ENCODE measurements around the gene LIPC.

LIPC gene

DNA sequence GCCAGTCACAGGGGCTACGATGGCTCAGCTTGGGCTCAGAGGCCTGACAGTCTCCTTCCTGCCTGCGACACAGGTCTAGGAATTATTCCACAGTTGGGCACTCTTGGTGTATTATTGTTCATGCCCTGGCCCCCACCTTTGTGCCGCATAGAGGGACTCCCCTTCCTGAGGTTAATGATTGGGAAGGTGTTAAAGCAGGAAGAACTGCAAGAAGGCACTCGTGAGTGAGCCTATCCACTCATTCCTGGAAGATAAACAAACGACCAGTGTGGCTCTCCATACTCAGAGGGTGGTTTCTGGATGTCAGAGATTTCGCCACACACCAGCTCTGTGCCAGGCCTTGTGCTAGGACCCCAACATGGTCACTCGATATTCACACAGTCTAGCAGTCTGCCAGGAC is 12.3 kb downstream of the LIPC start:
- Histone ChIP-seq H3K79me2 (ENCODE audit: control insufficient read depth, insufficient read depth, low read length, unreplicated experiment) (no peaks in the 10 kb centered on the region), H2AFZ (ENCODE audit: low read length, unreplicated experiment) (no peak overlapping the region), H3K27ac (ENCODE audit: low read depth, low read length) (no peak overlapping the region), H3K4me1 (ENCODE audit: control insufficient read depth, insufficient read depth, low read length, unreplicated experiment) (peaks cover 46% of the 10 kb centered on the region), H3K4me3 (ENCODE audit: low read depth, low read length) (no peak overlapping the region), H3K36me3 (ENCODE audit: insufficient read depth, low read length) (no peaks in the 10 kb centered on the region), H3K27me3 (ENCODE audit: insufficient read depth, low read length) (no peaks in the 10 kb centered on the region)

DNA sequence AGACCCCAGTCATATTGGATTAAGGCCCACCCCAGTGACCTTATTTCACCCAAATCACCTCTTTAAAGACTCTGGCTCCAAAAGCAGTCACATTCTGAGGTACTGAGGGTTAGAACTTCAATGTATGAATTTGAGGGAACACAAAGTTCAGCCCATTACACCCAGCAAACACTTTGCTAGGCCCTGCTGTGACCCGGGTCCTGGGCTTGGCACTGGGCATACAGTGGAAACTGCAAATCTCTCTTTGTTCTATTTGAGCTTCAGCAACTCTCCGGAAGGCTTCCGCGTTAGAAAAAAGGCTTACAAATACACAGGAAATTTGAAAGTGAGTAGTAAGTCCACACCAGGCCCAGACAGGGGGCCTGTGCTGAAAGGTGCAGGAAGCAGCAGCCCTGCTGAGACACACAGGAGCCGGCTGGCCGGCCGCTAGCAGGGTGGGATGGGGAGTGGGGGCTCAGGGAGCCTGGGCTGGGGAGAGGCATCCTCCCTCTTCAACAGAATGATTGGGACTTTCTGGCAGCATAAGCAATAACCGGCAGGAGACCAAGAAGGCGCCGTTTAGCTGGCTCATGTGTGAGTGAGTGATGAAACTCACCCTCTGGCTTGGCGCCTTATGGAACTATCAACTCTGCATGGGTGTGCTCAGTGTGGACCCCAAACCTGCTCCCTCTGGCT is 13.0 kb downstream of the LIPC start:
- H3K36me3 ChIP-seq (ENCODE audit: insufficient read depth, low read length) = no peaks in the 10 kb centered on the region
- peaks cover 39% of the 10 kb centered on the region for H3K4me1 ChIP-seq (ENCODE audit: control insufficient read depth, insufficient read depth, low read length, unreplicated experiment)
- no peak overlapping the region for H2AFZ ChIP-seq (ENCODE audit: low read length, unreplicated experiment)
- H3K27me3 ChIP-seq (ENCODE audit: insufficient read depth, low read length) = no peaks in the 10 kb centered on the region
- H3K27ac ChIP-seq (ENCODE audit: low read depth, low read length) = no peak overlapping the region
- no peaks in the 10 kb centered on the region for H3K79me2 ChIP-seq (ENCODE audit: control insufficient read depth, insufficient read depth, low read length, unreplicated experiment)
- no peak overlapping the region for H3K4me3 ChIP-seq (ENCODE audit: low read depth, low read length)

DNA sequence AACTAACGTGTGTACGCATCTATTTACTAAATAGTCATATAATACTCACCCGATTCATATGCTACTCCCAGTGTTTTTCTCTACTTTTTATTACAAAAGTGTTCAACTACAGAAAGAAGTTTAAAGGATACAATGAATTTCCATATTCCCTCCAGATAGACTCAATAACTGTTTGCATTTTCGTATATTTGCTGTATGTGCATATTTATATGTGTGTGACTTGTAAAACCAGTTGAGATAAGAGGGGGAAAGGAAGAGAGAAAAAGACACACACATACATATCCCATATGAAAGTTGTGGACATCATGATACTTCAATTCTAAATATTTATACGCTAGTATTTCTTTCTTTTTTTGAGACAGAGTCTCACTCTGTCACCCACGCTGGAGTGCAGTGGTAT is 14.1 kb downstream of the LIPC start:
- Histone ChIP-seq H3K4me1 (ENCODE audit: control insufficient read depth, insufficient read depth, low read length, unreplicated experiment) (peaks cover 28% of the 10 kb centered on the region), H3K27ac (ENCODE audit: low read depth, low read length) (no peak overlapping the region)

DNA sequence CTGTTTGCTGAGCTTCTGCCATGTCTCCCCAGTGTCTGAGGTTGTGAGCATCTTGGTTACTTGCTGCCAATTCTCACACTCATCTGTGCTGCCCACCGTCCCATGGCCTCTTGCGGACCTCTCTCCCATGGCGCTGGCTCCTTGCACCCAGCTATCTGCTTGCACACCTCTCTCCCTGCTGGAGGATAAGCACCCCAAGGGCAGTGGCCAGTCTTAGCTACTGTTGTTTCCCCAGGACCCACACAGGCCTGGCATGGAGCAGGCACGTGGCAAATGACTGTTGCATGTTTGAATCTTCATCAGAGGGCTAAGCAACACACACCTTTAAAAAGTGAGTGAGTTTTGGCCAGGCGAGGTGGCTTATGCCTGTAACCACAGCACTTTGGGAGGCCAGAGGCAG is 14.7 kb downstream of the LIPC start:
- no peaks in the 10 kb centered on the region for H3K36me3 ChIP-seq (ENCODE audit: insufficient read depth, low read length)

More for the DNA sequence above, 14.1 kb downstream of the LIPC start:
- Histone ChIP-seq H3K27me3 (ENCODE audit: insufficient read depth, low read length) (no peaks in the 10 kb centered on the region), H3K4me3 (ENCODE audit: low read depth, low read length) (no peak overlapping the region), H2AFZ (ENCODE audit: low read length, unreplicated experiment) (no peak overlapping the region), H3K79me2 (ENCODE audit: control insufficient read depth, insufficient read depth, low read length, unreplicated experiment) (no peaks in the 10 kb centered on the region), H3K36me3 (ENCODE audit: insufficient read depth, low read length) (no peaks in the 10 kb centered on the region)

DNA sequence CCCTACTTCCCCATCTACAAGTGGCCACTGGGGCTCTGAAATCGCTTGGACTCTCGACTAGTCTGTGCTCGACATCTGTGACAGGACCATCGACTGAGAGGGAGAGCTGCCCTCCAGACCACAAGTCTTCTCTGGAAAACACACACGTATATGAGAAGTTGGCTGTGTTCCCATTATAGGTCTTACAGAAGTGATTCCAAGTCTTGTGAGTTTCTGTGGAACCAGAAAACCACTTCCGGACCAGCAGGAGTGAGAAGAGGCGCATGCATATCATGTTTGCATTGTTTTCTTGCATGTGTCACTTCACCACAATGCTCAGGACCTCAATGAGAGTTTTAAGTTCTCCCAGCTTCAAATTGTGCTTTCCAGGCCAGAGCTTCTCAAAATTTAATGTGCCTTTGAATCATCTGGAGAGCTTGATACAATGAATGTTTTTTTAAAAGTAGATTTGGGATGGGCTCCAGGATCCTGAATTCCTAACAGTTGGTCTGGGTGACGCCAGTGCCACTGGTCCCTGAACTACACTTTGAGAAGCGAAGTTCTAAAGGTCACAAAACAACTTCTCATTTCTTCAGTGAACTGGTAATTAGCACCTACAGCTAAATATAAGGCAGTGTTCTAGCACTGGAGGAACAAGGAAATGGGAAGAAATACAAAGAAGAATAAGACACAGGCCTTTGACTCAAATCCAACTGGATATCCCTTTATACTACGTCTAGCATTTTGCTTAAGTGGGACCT is 15.7 kb downstream of the LIPC start:
- Histone ChIP-seq H3K27ac (ENCODE audit: low read depth, low read length) (peak overlapping the region; percentile 48), H3K79me2 (ENCODE audit: control insufficient read depth, insufficient read depth, low read length, unreplicated experiment) (no peaks in the 10 kb centered on the region)

More for the DNA sequence above, 14.7 kb downstream of the LIPC start:
- peaks cover 22% of the 10 kb centered on the region for H3K4me1 ChIP-seq (ENCODE audit: control insufficient read depth, insufficient read depth, low read length, unreplicated experiment)
- H3K27me3 ChIP-seq (ENCODE audit: insufficient read depth, low read length) = no peaks in the 10 kb centered on the region
- no peaks in the 10 kb centered on the region for H3K79me2 ChIP-seq (ENCODE audit: control insufficient read depth, insufficient read depth, low read length, unreplicated experiment)
- H3K4me3 ChIP-seq (ENCODE audit: low read depth, low read length) = no peak overlapping the region
- no peak overlapping the region for H3K27ac ChIP-seq (ENCODE audit: low read depth, low read length)
- no peak overlapping the region for H2AFZ ChIP-seq (ENCODE audit: low read length, unreplicated experiment)

DNA sequence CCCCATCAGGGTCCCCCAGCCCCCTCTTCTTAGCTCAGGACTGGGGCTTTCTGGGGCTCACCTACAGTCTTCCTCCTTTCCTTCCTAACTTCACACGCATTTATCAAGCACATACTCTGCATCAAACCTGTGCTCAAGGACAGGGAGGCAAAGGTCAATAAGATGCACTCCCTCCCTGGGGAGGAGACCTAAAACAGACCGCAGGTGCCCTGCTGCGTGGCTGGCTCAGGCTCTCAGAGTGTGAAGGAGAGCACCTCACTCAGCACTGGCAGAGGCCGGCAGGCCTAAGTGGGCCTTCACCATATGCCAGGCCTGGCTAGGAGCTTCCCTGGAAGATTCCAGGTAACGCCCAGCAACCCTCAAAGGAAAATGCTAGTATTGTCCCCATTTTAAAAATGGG is 16.5 kb downstream of the LIPC start:
- Histone ChIP-seq H3K27ac (ENCODE audit: low read depth, low read length) (no peak overlapping the region), H3K36me3 (ENCODE audit: insufficient read depth, low read length) (no peaks in the 10 kb centered on the region), H3K4me1 (ENCODE audit: control insufficient read depth, insufficient read depth, low read length, unreplicated experiment) (peaks cover 9% of the 10 kb centered on the region), H3K4me3 (ENCODE audit: low read depth, low read length) (no peak overlapping the region), H2AFZ (ENCODE audit: low read length, unreplicated experiment) (no peak overlapping the region), H3K79me2 (ENCODE audit: control insufficient read depth, insufficient read depth, low read length, unreplicated experiment) (no peaks in the 10 kb centered on the region), H3K27me3 (ENCODE audit: insufficient read depth, low read length) (no peaks in the 10 kb centered on the region)

More for the DNA sequence above, 15.7 kb downstream of the LIPC start:
- Histone ChIP-seq H3K36me3 (ENCODE audit: insufficient read depth, low read length) (no peaks in the 10 kb centered on the region), H3K4me1 (ENCODE audit: control insufficient read depth, insufficient read depth, low read length, unreplicated experiment) (peaks cover 12% of the 10 kb centered on the region), H3K27me3 (ENCODE audit: insufficient read depth, low read length) (no peaks in the 10 kb centered on the region), H3K4me3 (ENCODE audit: low read depth, low read length) (no peak overlapping the region), H2AFZ (ENCODE audit: low read length, unreplicated experiment) (no peak overlapping the region)

DNA sequence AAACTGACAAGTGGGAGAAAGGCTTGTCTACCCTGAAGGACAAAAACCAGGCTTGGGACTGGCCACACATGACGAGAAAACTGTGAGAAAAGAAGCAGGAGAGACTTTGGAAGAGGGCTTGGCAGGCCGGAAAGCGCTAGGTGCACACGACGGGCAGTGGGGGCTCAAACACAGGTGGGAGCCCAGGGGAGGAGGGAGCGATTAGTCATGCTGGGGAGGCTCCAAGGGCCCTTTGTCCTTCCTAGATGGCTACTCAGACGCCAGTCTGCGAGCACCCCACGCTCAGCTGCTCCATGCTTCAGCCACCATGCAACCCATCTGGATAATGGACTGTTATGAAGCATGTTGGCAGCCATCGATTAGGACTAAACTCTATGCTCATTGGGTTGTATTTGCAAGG is 17.1 kb downstream of the LIPC start:
- no peak overlapping the region for H3K4me3 ChIP-seq (ENCODE audit: low read depth, low read length)
- H3K79me2 ChIP-seq (ENCODE audit: control insufficient read depth, insufficient read depth, low read length, unreplicated experiment) = no peaks in the 10 kb centered on the region
- peaks cover 9% of the 10 kb centered on the region for H3K4me1 ChIP-seq (ENCODE audit: control insufficient read depth, insufficient read depth, low read length, unreplicated experiment)
- H3K27me3 ChIP-seq (ENCODE audit: insufficient read depth, low read length) = no peaks in the 10 kb centered on the region
- H2AFZ ChIP-seq (ENCODE audit: low read length, unreplicated experiment) = no peak overlapping the region
- H3K36me3 ChIP-seq (ENCODE audit: insufficient read depth, low read length) = no peaks in the 10 kb centered on the region
- H3K27ac ChIP-seq (ENCODE audit: low read depth, low read length) = no peak overlapping the region

DNA sequence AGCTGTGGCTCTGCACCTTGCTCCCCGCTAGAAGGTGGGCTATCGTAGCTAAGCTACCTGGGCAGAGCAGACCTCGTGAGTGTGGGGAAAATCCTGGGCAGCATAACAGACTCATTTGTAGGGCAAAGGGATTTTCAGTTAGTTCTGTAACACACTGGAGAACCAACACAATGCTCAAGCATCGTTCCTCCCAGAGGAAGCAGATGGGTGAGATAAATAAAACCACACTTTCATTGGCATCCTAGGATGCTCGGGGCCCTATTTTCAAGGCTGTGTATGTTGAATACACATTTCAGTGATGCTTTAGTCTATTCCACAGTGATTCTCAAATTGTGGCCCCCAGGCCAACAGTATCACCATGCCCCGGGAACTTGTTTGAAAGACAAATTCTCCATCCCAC is 20.0 kb downstream of the LIPC start:
- Histone ChIP-seq H2AFZ (ENCODE audit: low read length, unreplicated experiment) (no peak overlapping the region), H3K4me1 (ENCODE audit: control insufficient read depth, insufficient read depth, low read length, unreplicated experiment) (peaks cover 9% of the 10 kb centered on the region), H3K4me3 (ENCODE audit: low read depth, low read length) (no peak overlapping the region), H3K79me2 (ENCODE audit: control insufficient read depth, insufficient read depth, low read length, unreplicated experiment) (no peaks in the 10 kb centered on the region), H3K27me3 (ENCODE audit: insufficient read depth, low read length) (no peaks in the 10 kb centered on the region), H3K36me3 (ENCODE audit: insufficient read depth, low read length) (no peaks in the 10 kb centered on the region), H3K27ac (ENCODE audit: low read depth, low read length) (no peak overlapping the region)

DNA sequence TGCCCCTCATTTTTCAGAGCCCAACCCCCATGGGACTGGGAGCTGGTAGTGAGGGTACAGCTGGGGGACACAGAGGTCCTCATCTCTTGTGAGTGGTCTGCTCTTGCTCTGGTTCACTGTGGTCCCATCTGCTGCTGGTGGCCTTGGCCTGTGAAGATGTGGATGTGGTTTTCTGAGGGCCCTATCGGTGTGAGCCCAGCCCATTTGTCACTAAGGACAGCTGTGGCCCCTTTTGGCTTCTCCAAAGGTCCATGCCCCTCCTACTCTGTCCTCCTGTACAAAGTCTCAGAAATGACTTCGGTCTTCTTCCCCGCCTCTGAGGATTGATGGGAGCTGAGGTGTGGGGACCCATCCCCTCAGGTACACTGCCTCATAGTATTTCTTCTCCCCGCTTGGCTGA is 21.0 kb downstream of the LIPC start:
- Histone ChIP-seq H3K27me3 (ENCODE audit: insufficient read depth, low read length) (no peaks in the 10 kb centered on the region), H3K79me2 (ENCODE audit: control insufficient read depth, insufficient read depth, low read length, unreplicated experiment) (no peaks in the 10 kb centered on the region), H3K36me3 (ENCODE audit: insufficient read depth, low read length) (no peaks in the 10 kb centered on the region), H3K27ac (ENCODE audit: low read depth, low read length) (no peak overlapping the region), H3K4me1 (ENCODE audit: control insufficient read depth, insufficient read depth, low read length, unreplicated experiment) (peaks cover 7% of the 10 kb centered on the region), H2AFZ (ENCODE audit: low read length, unreplicated experiment) (no peak overlapping the region), H3K4me3 (ENCODE audit: low read depth, low read length) (no peak overlapping the region)

DNA sequence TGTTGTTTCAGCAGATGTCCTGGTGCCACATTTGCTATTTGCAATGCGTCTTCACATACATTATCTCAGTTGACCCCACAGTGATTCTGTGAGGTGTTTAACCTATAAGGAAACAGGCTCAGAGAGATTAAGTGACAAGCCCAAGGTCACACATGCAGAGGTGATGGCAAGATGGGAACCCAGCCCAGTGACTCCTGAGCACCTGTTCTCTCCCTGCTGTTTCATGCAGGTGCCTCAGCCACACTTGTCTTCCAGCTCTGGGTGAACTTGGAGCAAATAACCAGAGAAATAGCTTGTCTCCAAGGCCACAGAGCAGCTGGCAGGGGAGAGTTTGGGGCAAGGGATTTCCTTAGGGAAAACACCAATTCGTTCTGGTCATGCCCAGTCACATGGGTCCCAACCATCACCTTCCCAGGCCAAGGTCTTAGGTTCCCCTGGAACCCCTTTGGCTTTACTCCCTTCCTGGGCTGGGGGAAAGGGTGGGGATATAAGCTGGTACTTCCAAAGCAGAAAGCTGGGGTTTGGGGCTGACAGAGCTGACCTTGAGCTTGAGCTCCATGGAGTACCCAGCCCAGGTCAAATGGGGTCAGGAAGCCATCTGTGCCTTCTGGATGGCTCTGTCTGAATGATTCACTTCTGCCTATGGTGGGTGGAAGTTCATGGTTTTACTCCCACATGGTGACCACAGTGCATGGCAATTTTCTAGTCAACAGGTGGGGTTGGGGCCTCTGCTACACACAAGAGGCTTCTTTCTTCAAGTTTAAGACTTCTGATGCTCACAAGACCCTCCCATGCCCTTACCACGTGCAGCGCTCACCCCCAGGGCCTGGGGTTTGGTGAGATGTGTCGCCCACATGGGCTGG is 22.4 kb downstream of the LIPC start:
- Histone ChIP-seq H3K36me3 (ENCODE audit: insufficient read depth, low read length) (no peaks in the 10 kb centered on the region), H3K27ac (ENCODE audit: low read depth, low read length) (no peak overlapping the region), H3K4me3 (ENCODE audit: low read depth, low read length) (no peak overlapping the region), H3K4me1 (ENCODE audit: control insufficient read depth, insufficient read depth, low read length, unreplicated experiment) (peaks cover 20% of the 10 kb centered on the region), H2AFZ (ENCODE audit: low read length, unreplicated experiment) (no peak overlapping the region), H3K79me2 (ENCODE audit: control insufficient read depth, insufficient read depth, low read length, unreplicated experiment) (no peaks in the 10 kb centered on the region), H3K27me3 (ENCODE audit: insufficient read depth, low read length) (no peaks in the 10 kb centered on the region)

All from ACC112 (cell line).